Stimulated activated CD4-positive, alpha-beta T cell treated with anti-CD3 and anti-CD28 coated beads, TNF-alpha, amount 100 ng/mL, for 4 hours (primary cell): ENCODE data around the gene FAM50A.
"Not testable (repeated sequence)": the region's sequence is repeated elsewhere in the genome, so short reads cannot be mapped to it uniquely, and the experiment has no call there.

Experiments used
- DNase-seq, 3 experiments: peaks; one replicate each; pipeline ENCODE4 v3.0.0-alpha.2; 2020; ENCODE audit warnings: low read depth in 3 of 3

FAM50A gene

GRCh38 chrX:154443992-154444754, at the start of gene FAM50A:
TSS of gene FAM50A (plus strand) at chrX:154444141. CDS start at chrX:154444236, 95 bp downstream.
- peak; percentile 29 to 48 (median 37) for DNase-seq

GRCh38 chrX:154396363-154396762, 47.6 kb upstream of the FAM50A start:
- DNase-seq = not testable (repeated sequence)

GRCh38 chrX:154396973-154397887, 46.7 kb upstream of the FAM50A start:
- DNase-seq = peak in 1 of 3 experiments; percentile 42

GRCh38 chrX:154397888-154398667, 45.9 kb upstream of the FAM50A start, which contains the start of gene RPL10:
TSS of gene RPL10 (plus strand) at chrX:154398377. CDS start at chrX:154398520, 143 bp downstream.
- peak; percentile 69 to 82 (median 76) for DNase-seq

- DNase-seq = peak; percentile 59 to 75 (median 64)
These were observed 45.0 kb upstream of the FAM50A start for GRCh38 chrX:154398668-154399526.

- DNase-seq = no peak
These were observed 44.2 kb upstream of the FAM50A start for GRCh38 chrX:154399527-154400368.

GRCh38 chrX:154400369-154400817, 43.5 kb upstream of the FAM50A start:
- not testable (repeated sequence) for DNase-seq

GRCh38 chrX:154401045-154401799, 42.7 kb upstream of the FAM50A start:
- no peak for DNase-seq

- no peak for DNase-seq
These were observed 41.9 kb upstream of the FAM50A start for GRCh38 chrX:154401918-154402621.

GRCh38 chrX:154402622-154403127, 41.3 kb upstream of the FAM50A start:
- no peak for DNase-seq

GRCh38 chrX:154403192-154403591, 40.7 kb upstream of the FAM50A start:
- DNase-seq = no peak

GRCh38 chrX:154403858-154404257, 40.1 kb upstream of the FAM50A start:
- no peak for DNase-seq

- DNase-seq = no peak
These were observed 39.2 kb upstream of the FAM50A start for GRCh38 chrX:154404625-154405192.

GRCh38 chrX:154408659-154409221, 35.2 kb upstream of the FAM50A start:
- no peak for DNase-seq

- DNase-seq = no peak
These were observed 34.6 kb upstream of the FAM50A start, which contains the start of gene DNASE1L1 for GRCh38 chrX:154409222-154409871. TSS of gene DNASE1L1 (minus strand) at chrX:154409254. CDS start at chrX:154405568, 3,686 bp downstream.

GRCh38 chrX:154411981-154412340, 32.0 kb upstream of the FAM50A start:
- peak in 1 of 3 experiments; percentile 42 for DNase-seq

GRCh38 chrX:154412468-154412867, 31.5 kb upstream of the FAM50A start:
- DNase-seq = no peak
